Panc1 (cell line): ENCODE results near the gene IFFO2.

Experiments used
- CTCF ChIP-seq: fragments of 450-650 bp; IDR thresholded peaks from 2 replicates; pipeline ENCODE4 v1.5.1; 2017; ENCODE audit warnings: mild to moderate bottlenecking
- POLR2AphosphoS5 ChIP-seq: IDR thresholded peaks from 2 replicates; pipeline ENCODE4 v1.6.1; 2012; ENCODE audit warnings: mild to moderate bottlenecking, low read depth, low read length, moderate library complexity
- REST ChIP-seq, 2 experiments: IDR thresholded peaks; 2 replicates each; pipeline ENCODE4 v1.6.1; 2011 to 2012; ENCODE audit warnings: low read depth in 2 of 2, control low read depth in 1 of 2, low read length in 1 of 2, mild to moderate bottlenecking in 1 of 2, moderate library complexity in 1 of 2; ENCODE audit not compliant: insufficient read depth in 1 of 2
- SIN3A ChIP-seq: IDR thresholded peaks from 2 replicates; pipeline ENCODE4 v1.6.1; 2012; ENCODE audit warnings: low read depth, mild to moderate bottlenecking, low read length, moderate library complexity, borderline replicate concordance; ENCODE audit not compliant: insufficient read depth
- TCF7L2 ChIP-seq: IDR thresholded peaks from 2 replicates; pipeline ENCODE4 v1.6.1; 2011; ENCODE audit warnings: mild to moderate bottlenecking, low read depth, low read length, inconsistent platforms

GRCh38 chr1:18881642-18882431 is 74.6 kb downstream of the IFFO2 start:
- TF ChIP-seq CTCF (no peak), POLR2AphosphoS5 (no peak), REST (IDR thresholded peaks at IDR 0.05; ENCODE audit: insufficient read depth in 1 of 2, low read depth in 2 of 2, low read length in 1 of 2) (no peak), SIN3A (no peak), TCF7L2 (no peak)
